Skin epidermis (tissue), 12 donors: ENCODE data around the gene DBP.

ENCODE experiments used
- H3K27ac ChIP-seq, 21 experiments: fragments of 200-600 bp; sonication (generic) in 11 of 21; one replicate each; pipeline ENCODE4 v1.5.0; 2020; ENCODE audit warnings: mild to moderate bottlenecking in 3 of 21, inconsistent platforms in 2 of 21, moderate library complexity in 2 of 21
- H3K4me3 ChIP-seq, 7 experiments: fragments of 200-600 bp; sonication (generic) in 2 of 7; one replicate each; pipeline ENCODE4 v1.5.0; 2020; ENCODE audit warnings: inconsistent platforms in 2 of 7, mild to moderate bottlenecking in 2 of 7, moderate library complexity in 1 of 7

Gene DBP

GRCh38 chr19:48617146-48617937, 19.8 kb downstream of the DBP start:
- Histone ChIP-seq H3K4me3 (peak overlapping the region; percentile 62 to 86 (median 71)), H3K27ac (peak overlapping the region in 16 of 21 experiments; percentile 24 to 96 (median 88))

- peak overlapping the region in 10 of 21 experiments; percentile 8 to 96 (median 84) for H3K27ac ChIP-seq
- peak overlapping the region in 3 of 7 experiments; percentile 71 to 86 (median 80) for H3K4me3 ChIP-seq
Measured at GRCh38 chr19:48616491-48617056, 20.6 kb downstream of the DBP start.

- Histone ChIP-seq H3K4me3 (peak overlapping the region in 1 of 7 experiments; percentile 2), H3K27ac (peak overlapping the region in 10 of 21 experiments; percentile 0 to 96 (median 30))
Measured at GRCh38 chr19:48616041-48616436, 21.1 kb downstream of the DBP start.

- Histone ChIP-seq H3K27ac (peak overlapping the region in 11 of 21 experiments; percentile 0 to 96 (median 46)), H3K4me3 (no peak overlapping the region)
Measured at GRCh38 chr19:48615231-48616040, 21.7 kb downstream of the DBP start.

GRCh38 chr19:48614436-48615230, 22.5 kb downstream of the DBP start, which contains the start of gene FAM83E:
FAM83E (minus strand) TSS chr19:48615076; CDS start chr19:48613372, 1,704 bp downstream.
- H3K4me3 ChIP-seq = no peak within 1 kb of the TSS

GRCh38 chr19:48613852-48614435, 23.2 kb downstream of the DBP start:
- no peak overlapping the region for H3K4me3 ChIP-seq

More at GRCh38 chr19:48614436-48615230, 22.5 kb downstream of the DBP start, which contains the start of gene FAM83E:
- peak within 1 kb of the TSS in 15 of 21 experiments; percentile 0 to 96 (median 48) for H3K27ac ChIP-seq

GRCh38 chr19:48613024-48613851, 23.9 kb downstream of the DBP start:
- Histone ChIP-seq H3K27ac (peak overlapping the region in 1 of 21 experiments; percentile 12), H3K4me3 (no peak overlapping the region)

More at GRCh38 chr19:48613852-48614435, 23.2 kb downstream of the DBP start:
- peak overlapping the region in 12 of 21 experiments; percentile 27 to 76 (median 50) for H3K27ac ChIP-seq

- no peak overlapping the region for H3K4me3 ChIP-seq
- no peak overlapping the region for H3K27ac ChIP-seq
Measured at GRCh38 chr19:48611872-48612271, 25.3 kb downstream of the DBP start.

- H3K4me3 ChIP-seq = no peak overlapping the region
- H3K27ac ChIP-seq = no peak overlapping the region
Measured at GRCh38 chr19:48609571-48610108, 27.5 kb downstream of the DBP start.

- H3K4me3 ChIP-seq = no peak overlapping the region
- no peak overlapping the region for H3K27ac ChIP-seq
Measured at GRCh38 chr19:48608798-48609263, 28.3 kb downstream of the DBP start.

- Histone ChIP-seq H3K4me3 (no peak overlapping the region), H3K27ac (no peak overlapping the region)
Measured at GRCh38 chr19:48607359-48607755, 29.8 kb downstream of the DBP start.

- no peak within 1 kb of the TSS for H3K27ac ChIP-seq
- no peak within 1 kb of the TSS for H3K4me3 ChIP-seq
Measured at GRCh38 chr19:48606463-48607358, 30.5 kb downstream of the DBP start, which contains the start of gene SPACA4. SPACA4 (plus strand) TSS chr19:48606742; CDS start chr19:48606979, 237 bp downstream.

GRCh38 chr19:48603850-48604249, 33.3 kb downstream of the DBP start:
- H3K27ac ChIP-seq = no peak overlapping the region
- H3K4me3 ChIP-seq = no peak overlapping the region

- Histone ChIP-seq H3K27ac (no peak overlapping the region), H3K4me3 (no peak overlapping the region)
Measured at GRCh38 chr19:48603449-48603848, 33.7 kb downstream of the DBP start.

GRCh38 chr19:48603001-48603400, 34.2 kb downstream of the DBP start:
- Histone ChIP-seq H3K27ac (no peak overlapping the region), H3K4me3 (no peak overlapping the region)

GRCh38 chr19:48600679-48601417, 36.3 kb downstream of the DBP start:
- no peak overlapping the region for H3K4me3 ChIP-seq
- no peak overlapping the region for H3K27ac ChIP-seq
